Dedifferentiated amniotic fluid mesenchymal stem cell (primary cell): Measurements from ENCODE around the gene ITGA2B.
"Not testable (repeated sequence)": the region's sequence is repeated elsewhere in the genome, so short reads cannot be mapped to it uniquely, and the experiment has no call there.

Source experiments
- DNase-seq: peaks from one replicate; pipeline ENCODE4 v3.0.0-alpha.2; 2016; ENCODE audit errors: extremely low spot score

ITGA2B gene

GRCh38 chr17:44351961-44352827, 37.3 kb downstream of the ITGA2B start:
- no peak for DNase-seq

GRCh38 chr17:44351464-44351863, 38.0 kb downstream of the ITGA2B start:
- DNase-seq, result no peak

- no peak for DNase-seq
Observed at GRCh38 chr17:44350733-44351226, 38.7 kb downstream of the ITGA2B start.

GRCh38 chr17:44349553-44350070, 39.8 kb downstream of the ITGA2B start:
- no peak for DNase-seq

- no peak for DNase-seq
Observed at GRCh38 chr17:44348988-44349364, 40.5 kb downstream of the ITGA2B start.

GRCh38 chr17:44348234-44348987, 41.0 kb downstream of the ITGA2B start:
- DNase-seq, result peak; percentile 40

- DNase-seq, result not testable (repeated sequence)
Observed at GRCh38 chr17:44347206-44348055, 42.0 kb downstream of the ITGA2B start.

- no peak for DNase-seq
Observed at GRCh38 chr17:44346064-44346844, 43.2 kb downstream of the ITGA2B start.

GRCh38 chr17:44345454-44346026, 43.9 kb downstream of the ITGA2B start:
- DNase-seq, result peak; percentile 53

- peak; percentile 100 for DNase-seq
Observed at GRCh38 chr17:44344939-44345453, 44.5 kb downstream of the ITGA2B start, which contains the start of gene GRN. TSS of gene GRN (plus strand) at chr17:44345302. CDS start at chr17:44349165, 3,863 bp downstream.

- no peak for DNase-seq
Observed at GRCh38 chr17:44343510-44344209, 45.8 kb downstream of the ITGA2B start.

GRCh38 chr17:44340553-44340952, 48.9 kb downstream of the ITGA2B start:
- not testable (repeated sequence) for DNase-seq

- no peak for DNase-seq
Observed at GRCh38 chr17:44338702-44339101, 50.7 kb downstream of the ITGA2B start.

GRCh38 chr17:44335968-44336367, 53.5 kb downstream of the ITGA2B start:
- DNase-seq, result no peak

- no peak for DNase-seq
Observed at GRCh38 chr17:44335564-44335963, 53.9 kb downstream of the ITGA2B start.

GRCh38 chr17:44334727-44335126, 54.7 kb downstream of the ITGA2B start:
- DNase-seq, result no peak

- DNase-seq, result no peak
Observed at GRCh38 chr17:44334315-44334714, 55.1 kb downstream of the ITGA2B start.

- no peak for DNase-seq
Observed at GRCh38 chr17:44333371-44333770, 56.1 kb downstream of the ITGA2B start.

- DNase-seq, result peak; percentile 79
Observed at GRCh38 chr17:44331249-44331760, 58.1 kb downstream of the ITGA2B start.
